IMR-90 (cell line): ENCODE results near the gene APMAP. TPM values are rescaled to one million over a fixed set of nuclear protein-coding genes. Genes with fewer than 3 reads are reported as not detected.

Experiments
- ATAC-seq: fragments of 200-7000 bp; cut with Tn5 transposase; 2 replicates; pipeline ENCODE4 v1.9.1; 2020; ENCODE audit warnings: low read depth, mild to moderate bottlenecking, moderate library complexity
- BruUV-seq: library from RNA; stranded (reverse); fragments of 400-500 nt; replicated peaks from 2 replicates; lab custom pipeline; 2021; lab: Mats Ljungman, UMichigan
- CTCF ChIA-PET: fragments of 300-600 bp; formaldehyde crosslinking; extraction: SDS; loops from one replicate; lab custom pipeline; 2021; ENCODE audit warnings: antibody characterized with exemption; lab: Yijun Ruan, JAX
- POLR2A ChIA-PET: fragments of 300-600 bp; sonication (Branson Sonifier 250); formaldehyde crosslinking; loops from one replicate; lab custom pipeline; 2022; ENCODE audit warnings: antibody characterized with exemption; ENCODE audit not compliant: unreplicated experiment; lab: Charles Lee
- DNase-seq: peaks from one replicate; pipeline ENCODE4 v3.0.0; 2013
- H2AFZ ChIP-seq: replicated peaks from 2 replicates; pipeline ENCODE3; 2013; ENCODE audit warnings: low read length, mild to moderate bottlenecking; ENCODE audit not compliant: poor library complexity
- H2AK5ac ChIP-seq: 2 replicates; pipeline ENCODE4 v1.6.1; 2013; ENCODE audit warnings: low read depth, low read length, inconsistent platforms
- H2AK9ac ChIP-seq: replicated peaks from 2 replicates; pipeline ENCODE3; 2013; ENCODE audit warnings: mild to moderate bottlenecking, low read depth, low read length, moderate library complexity; ENCODE audit not compliant: poor library complexity
- H2BK120ac ChIP-seq: 2 replicates; pipeline ENCODE4 v1.6.1; 2013; ENCODE audit warnings: low read depth, low read length, inconsistent platforms
- H2BK15ac ChIP-seq: 3 replicates; pipeline ENCODE4 v1.6.1; 2013; ENCODE audit warnings: low read depth, low read length, inconsistent platforms
- H2BK20ac ChIP-seq: 2 replicates; pipeline ENCODE4 v1.6.1; 2013; ENCODE audit warnings: low read depth, mild to moderate bottlenecking, inconsistent platforms, low read length, moderate library complexity
- H2BK5ac ChIP-seq: 2 replicates; pipeline ENCODE4 v1.6.1; 2013; ENCODE audit warnings: mild to moderate bottlenecking, low read depth, low read length, inconsistent platforms; ENCODE audit not compliant: poor library complexity, severe bottlenecking
- H3K14ac ChIP-seq: replicated peaks from 2 replicates; pipeline ENCODE4 v1.6.1; 2013; ENCODE audit warnings: low read depth, low read length, inconsistent platforms
- H3K18ac ChIP-seq: 2 replicates; pipeline ENCODE4 v1.6.1; 2013; ENCODE audit warnings: low read depth, low read length, control low read depth
- H3K23ac ChIP-seq: 2 replicates; pipeline ENCODE4 v1.6.1; 2013; ENCODE audit warnings: low read depth, low read length, inconsistent platforms
- H3K27ac ChIP-seq: 2 replicates; pipeline ENCODE4 v1.5.1; 2013; ENCODE audit warnings: mild to moderate bottlenecking, control low read depth, low read length; ENCODE audit not compliant: insufficient read depth
- H3K27me3 ChIP-seq: 2 replicates; pipeline ENCODE4 v1.6.1; 2013; ENCODE audit warnings: low read length; ENCODE audit not compliant: control insufficient read depth, insufficient read depth
- H3K36me3 ChIP-seq: 2 replicates; pipeline ENCODE4 v1.6.1; 2013; ENCODE audit warnings: low read length, mixed read lengths; ENCODE audit not compliant: control insufficient read depth, insufficient read depth
- H3K4ac ChIP-seq: 2 replicates; pipeline ENCODE4 v1.6.1; 2013; ENCODE audit warnings: low read depth, low read length, inconsistent platforms
- H3K4me1 ChIP-seq: 2 replicates; pipeline ENCODE4 v1.6.1; 2013; ENCODE audit warnings: low read length, mixed read lengths; ENCODE audit not compliant: control insufficient read depth, insufficient read depth
- H3K4me2 ChIP-seq: 2 replicates; pipeline ENCODE4 v1.6.1; 2013; ENCODE audit warnings: low read depth, mild to moderate bottlenecking, control low read depth, low read length, moderate library complexity
- H3K4me3 ChIP-seq: 2 replicates; pipeline ENCODE4 v1.5.1; 2013; ENCODE audit warnings: low read depth, mild to moderate bottlenecking, control low read depth, low read length, moderate library complexity; ENCODE audit not compliant: insufficient read depth
- H3K56ac ChIP-seq: 2 replicates; pipeline ENCODE4 v1.6.1; 2013; ENCODE audit warnings: low read length, inconsistent platforms; ENCODE audit not compliant: insufficient read depth; ENCODE audit errors: extremely low read depth
- H3K79me1 ChIP-seq, 2 experiments: 2 replicates each; pipeline ENCODE4 v1.6.1; 2013; ENCODE audit warnings: low read length in 2 of 2, inconsistent platforms in 1 of 2, low read depth in 1 of 2
- H3K9ac ChIP-seq: 2 replicates; pipeline ENCODE4 v1.6.1; 2013; ENCODE audit warnings: low read depth, low read length, control low read depth
- H3K9me1 ChIP-seq: 2 replicates; pipeline ENCODE4 v1.6.1; 2013; ENCODE audit warnings: low read length, inconsistent platforms; ENCODE audit not compliant: insufficient read depth
- H3K9me3 ChIP-seq: 2 replicates; pipeline ENCODE4 v1.6.1; 2013; ENCODE audit warnings: low read length; ENCODE audit not compliant: control insufficient read depth, insufficient read depth
- H4K20me1 ChIP-seq: 2 replicates; pipeline ENCODE4 v1.6.1; 2013; ENCODE audit warnings: low read length, inconsistent platforms; ENCODE audit not compliant: insufficient read depth
- H4K5ac ChIP-seq: 2 replicates; pipeline ENCODE4 v1.6.1; 2013; ENCODE audit warnings: mild to moderate bottlenecking, low read depth, low read length, control low read depth
- H4K8ac ChIP-seq, 2 experiments: 2 replicates each; pipeline ENCODE4 v1.6.1; 2013; ENCODE audit warnings: low read depth in 2 of 2, low read length in 2 of 2, control low read depth in 1 of 2, inconsistent platforms in 1 of 2
- H4K91ac ChIP-seq: 2 replicates; pipeline ENCODE4 v1.6.1; 2013; ENCODE audit warnings: low read depth, low read length, inconsistent platforms; ENCODE audit not compliant: insufficient read depth
- CHD1 ChIP-seq: IDR thresholded peaks from 2 replicates; pipeline ENCODE4 v1.6.1; 2012; ENCODE audit warnings: low read depth, low read length, improper control_type of control experiment
- FOS ChIP-seq: fragments of 150-350 bp; IDR thresholded peaks from 2 replicates; pipeline ENCODE4 v1.6.1; 2016; ENCODE audit warnings: low read depth, low read length
- MAFK ChIP-seq: IDR thresholded peaks from 2 replicates; pipeline ENCODE4 v1.6.1; 2012; ENCODE audit warnings: low read depth, low read length, improper control_type of control experiment
- MAZ ChIP-seq: IDR thresholded peaks from 2 replicates; pipeline ENCODE4 v1.6.1; 2012; ENCODE audit warnings: low read depth, mild to moderate bottlenecking, low read length, improper control_type of control experiment, moderate library complexity, borderline replicate concordance
- NFE2L2 ChIP-seq: fragments of 150-350 bp; IDR thresholded peaks from 2 replicates; pipeline ENCODE4 v1.6.1; 2016; ENCODE audit warnings: low read depth, mild to moderate bottlenecking, low read length
- RAD21 ChIP-seq: IDR thresholded peaks from 2 replicates; pipeline ENCODE4 v1.6.1; 2012; ENCODE audit warnings: low read length, improper control_type of control experiment
- RCOR1 ChIP-seq: IDR thresholded peaks from 2 replicates; pipeline ENCODE4 v1.6.1; 2012; ENCODE audit warnings: mild to moderate bottlenecking, low read length, improper control_type of control experiment; ENCODE audit not compliant: insufficient replicate concordance
- SMC3 ChIP-seq: fragments of 150-350 bp; IDR thresholded peaks from 2 replicates; pipeline ENCODE4 v1.6.1; 2016; ENCODE audit warnings: low read depth, mild to moderate bottlenecking, antibody characterized with exemption, low read length, moderate library complexity
- WGBS, 2 experiments: methylation state at CpG; one replicate each; pipeline versions ENCODE4 v1.1.5 to v1.1.7; 2013; ENCODE audit warnings: missing lambda C conversion rate in 2 of 2; ENCODE audit not compliant: insufficient read length in 1 of 2; ENCODE audit errors: extremely low coverage in 2 of 2; 5-methylcytosine and 5-hydroxymethylcytosine counted together
- dilution Hi-C: fragments of 300-500 bp; cut with HindIII; formaldehyde crosslinking; loops from one replicate; pipeline ENCODE4 v1.14.3; 2018; ENCODE audit warnings: low sequenced_read_pairs; ENCODE audit not compliant: unreplicated experiment
- in situ Hi-C: fragments of 300-500 bp; cut with MboI; formaldehyde crosslinking; loops from 3 replicates; pipeline ENCODE4 v1.14.3; 2019; ENCODE audit warnings: low sequenced_read_pairs, inconsistent platforms, mixed read lengths
- intact Hi-C: fragments of 100-400 bp; cut with micrococcal nuclease; formaldehyde crosslinking; loops from 2 replicates; pipeline ENCODE4 v1.10.0; 2022
- polyA plus RNA-seq, 3 experiments: library from polyadenylated mRNA; depleted of rRNA; stranded (reverse); fragments of >200 nt; gene quantifications; 2 replicates each; pipeline ENCODE4 v1.2.3, GENCODE V29; 2012; ENCODE audit warnings: low replicate concordance in 1 of 3
- total RNA-seq: library from RNA; depleted of rRNA; stranded (reverse); fragments of >200 nt; gene quantifications from 2 replicates; pipeline ENCODE4 v1.2.3, GENCODE V29; 2012
- TF ChIP-seq, protein P1 (sequence below): fragments of 150-350 bp; IDR thresholded peaks from 2 replicates; pipeline ENCODE4 v1.6.1; 2016; ENCODE audit warnings: low read depth, mild to moderate bottlenecking, low read length, moderate library complexity, borderline replicate concordance

Gene APMAP
- total and polyA plus RNA-seq, 2 of the 4 experiments (the other 2 are of a cell fraction): 67.2 to 88.8 TPM

DNA sequence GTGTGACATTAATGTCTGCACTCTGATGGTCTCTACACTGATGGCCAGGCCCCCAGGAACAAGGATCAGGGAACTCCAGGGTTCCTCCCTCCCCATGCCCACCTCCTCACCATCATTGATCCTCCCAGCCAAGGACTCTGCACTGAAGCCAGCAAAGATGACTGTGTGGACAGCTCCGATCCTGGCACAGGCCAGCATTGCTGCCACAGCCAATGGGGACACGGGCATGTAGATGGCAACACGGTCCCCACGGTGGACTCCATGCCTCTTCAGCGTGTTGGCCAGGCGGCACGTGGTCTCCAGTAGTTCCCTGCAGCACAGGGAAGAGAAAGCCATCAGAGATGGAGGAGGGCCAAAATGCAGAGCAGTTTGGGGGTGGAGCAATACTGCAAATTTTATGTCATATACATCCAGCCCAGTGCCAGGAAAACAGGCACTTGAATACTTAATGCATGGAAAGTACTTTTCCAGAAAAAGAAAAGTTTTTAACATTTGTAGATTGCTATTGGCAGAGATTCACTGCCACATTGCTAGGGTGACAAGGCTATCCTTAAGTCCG lies 38.2 kb upstream of the APMAP start:
- Histone ChIP-seq H3K23ac (no peak overlapping the region), H2AK5ac (no peak overlapping the region), H2BK5ac (no peak overlapping the region), H2BK15ac (no peak overlapping the region), H3K27me3 (no peaks in the 10 kb centered on the region; the same call in 1 of the 2 replicates), H2AK9ac (no peak overlapping the region), H2BK20ac (no peak overlapping the region), H4K91ac (no peak overlapping the region), H3K79me1 (no peaks in the 10 kb centered on the region), H3K9me3 (no peaks in the 10 kb centered on the region), H2AFZ (no peak overlapping the region), H3K14ac (no peak overlapping the region), H3K9me1 (no peaks in the 10 kb centered on the region), H3K4me2 (no peak overlapping the region), H4K20me1 (no peaks in the 10 kb centered on the region), H3K18ac (no peak overlapping the region), H2BK120ac (no peak overlapping the region), H4K8ac (no peak overlapping the region), H3K4me3 (no peak overlapping the region), H4K5ac (no peak overlapping the region), H3K4me1 (no peaks in the 10 kb centered on the region), H3K9ac (no peak overlapping the region), H3K56ac (no peak overlapping the region), H3K27ac (no peak overlapping the region), H3K36me3 (no peaks in the 10 kb centered on the region), H3K4ac (no peak overlapping the region)
- no peak for DNase-seq
- no peak for ATAC-seq
- TF ChIP-seq RAD21 (no peak), NFE2L2 (no peak), MAZ (no peak), FOS (no peak), RCOR1 (no peak), MAFK (no peak), SMC3 (no peak), CHD1 (no peak)
- TF ChIP-seq, protein P1, sequence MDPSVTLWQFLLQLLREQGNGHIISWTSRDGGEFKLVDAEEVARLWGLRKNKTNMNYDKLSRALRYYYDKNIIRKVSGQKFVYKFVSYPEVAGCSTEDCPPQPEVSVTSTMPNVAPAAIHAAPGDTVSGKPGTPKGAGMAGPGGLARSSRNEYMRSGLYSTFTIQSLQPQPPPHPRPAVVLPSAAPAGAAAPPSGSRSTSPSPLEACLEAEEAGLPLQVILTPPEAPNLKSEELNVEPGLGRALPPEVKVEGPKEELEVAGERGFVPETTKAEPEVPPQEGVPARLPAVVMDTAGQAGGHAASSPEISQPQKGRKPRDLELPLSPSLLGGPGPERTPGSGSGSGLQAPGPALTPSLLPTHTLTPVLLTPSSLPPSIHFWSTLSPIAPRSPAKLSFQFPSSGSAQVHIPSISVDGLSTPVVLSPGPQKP: no peak
- in situ Hi-C loops (no loop called here), dilution Hi-C loops (no loop called here), intact Hi-C loops (no loop called here)
- BruUV-seq: no TSS peak
- WGBS, 2 experiments: 66% methylated on average over 4 of the region's 8 CpGs; no CpG with 5 or more reads in 1 of the 2 experiments
- POLR2A ChIA-PET: no interaction called here
- CTCF ChIA-PET: no interaction called here
